Right atrium auricular region (tissue), 2 donors: ENCODE data around the gene TMCC3. TPM values are rescaled to one million over a fixed set of nuclear protein-coding genes. Genes with fewer than 3 reads are reported as not detected.

ENCODE experiments used
- DNase-seq: peaks from one replicate; pipeline ENCODE4 v3.0.0-alpha.2; 2019; ENCODE audit warnings: low spot score
- H3K27ac ChIP-seq, 2 donors: fragments of 200-600 bp; sonication (generic); 1 replicate in 1 of 2; 2 replicates in 1 of 2; pipeline ENCODE4 v1.5.1; 2016 to 2019
- H3K27me3 ChIP-seq, 2 donors: fragments of 200-600 bp; sonication (generic); one replicate each; pipeline versions ENCODE4 v1.5.1 to v1.6.0; 2017 to 2019
- H3K36me3 ChIP-seq: fragments of 200-600 bp; sonication (generic); one replicate; pipeline ENCODE4 v1.5.1; 2016
- H3K4me1 ChIP-seq, 2 donors: fragments of 200-600 bp; sonication (generic); one replicate each; pipeline versions ENCODE4 v1.5.1 to v1.6.0; 2017 to 2019
- H3K4me3 ChIP-seq, 2 donors: fragments of 200-600 bp; sonication (generic); 1 replicate in 1 of 2; 2 replicates in 1 of 2; pipeline ENCODE4 v1.5.1; 2017 to 2019; ENCODE audit warnings: mild to moderate bottlenecking in 1 of 2, moderate library complexity in 1 of 2
- H3K9me3 ChIP-seq, 2 donors: fragments of 200-600 bp; sonication (generic); one replicate each; pipeline ENCODE4 v1.5.1; 2019
- total RNA-seq, 2 donors: library from RNA; depleted of rRNA; stranded (reverse); fragments of >200 nt; gene quantifications; one replicate each; pipeline ENCODE4 v1.1.0, GENCODE V29; 2016
- TF ChIP-seq, protein P1 (sequence below), 2 donors: fragments of 200-600 bp; sonication (generic); IDR thresholded peaks; one replicate each; pipeline ENCODE4 v1.5.1; 2019; ENCODE audit warnings: antibody characterized with exemption in 2 of 2

Gene TMCC3
- total RNA-seq, 2 donors from 2014 or later = 4.4 to 4.7 TPM

GRCh38 chr12:94638521-94638920 is 11.8 kb downstream of the TMCC3 start:
- TF ChIP-seq, protein P1, sequence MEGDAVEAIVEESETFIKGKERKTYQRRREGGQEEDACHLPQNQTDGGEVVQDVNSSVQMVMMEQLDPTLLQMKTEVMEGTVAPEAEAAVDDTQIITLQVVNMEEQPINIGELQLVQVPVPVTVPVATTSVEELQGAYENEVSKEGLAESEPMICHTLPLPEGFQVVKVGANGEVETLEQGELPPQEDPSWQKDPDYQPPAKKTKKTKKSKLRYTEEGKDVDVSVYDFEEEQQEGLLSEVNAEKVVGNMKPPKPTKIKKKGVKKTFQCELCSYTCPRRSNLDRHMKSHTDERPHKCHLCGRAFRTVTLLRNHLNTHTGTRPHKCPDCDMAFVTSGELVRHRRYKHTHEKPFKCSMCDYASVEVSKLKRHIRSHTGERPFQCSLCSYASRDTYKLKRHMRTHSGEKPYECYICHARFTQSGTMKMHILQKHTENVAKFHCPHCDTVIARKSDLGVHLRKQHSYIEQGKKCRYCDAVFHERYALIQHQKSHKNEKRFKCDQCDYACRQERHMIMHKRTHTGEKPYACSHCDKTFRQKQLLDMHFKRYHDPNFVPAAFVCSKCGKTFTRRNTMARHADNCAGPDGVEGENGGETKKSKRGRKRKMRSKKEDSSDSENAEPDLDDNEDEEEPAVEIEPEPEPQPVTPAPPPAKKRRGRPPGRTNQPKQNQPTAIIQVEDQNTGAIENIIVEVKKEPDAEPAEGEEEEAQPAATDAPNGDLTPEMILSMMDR (IDR thresholded peaks at IDR 0.05) = no peak
- H3K4me1 ChIP-seq = no peaks in the 10 kb centered on the region
- H3K36me3 ChIP-seq = no peaks in the 10 kb centered on the region
- no peaks in the 10 kb centered on the region for H3K27me3 ChIP-seq
- no peak overlapping the region for H3K27ac ChIP-seq
- no peak for DNase-seq
- no peak overlapping the region for H3K4me3 ChIP-seq
- H3K9me3 ChIP-seq = no peaks in the 10 kb centered on the region

DNA sequence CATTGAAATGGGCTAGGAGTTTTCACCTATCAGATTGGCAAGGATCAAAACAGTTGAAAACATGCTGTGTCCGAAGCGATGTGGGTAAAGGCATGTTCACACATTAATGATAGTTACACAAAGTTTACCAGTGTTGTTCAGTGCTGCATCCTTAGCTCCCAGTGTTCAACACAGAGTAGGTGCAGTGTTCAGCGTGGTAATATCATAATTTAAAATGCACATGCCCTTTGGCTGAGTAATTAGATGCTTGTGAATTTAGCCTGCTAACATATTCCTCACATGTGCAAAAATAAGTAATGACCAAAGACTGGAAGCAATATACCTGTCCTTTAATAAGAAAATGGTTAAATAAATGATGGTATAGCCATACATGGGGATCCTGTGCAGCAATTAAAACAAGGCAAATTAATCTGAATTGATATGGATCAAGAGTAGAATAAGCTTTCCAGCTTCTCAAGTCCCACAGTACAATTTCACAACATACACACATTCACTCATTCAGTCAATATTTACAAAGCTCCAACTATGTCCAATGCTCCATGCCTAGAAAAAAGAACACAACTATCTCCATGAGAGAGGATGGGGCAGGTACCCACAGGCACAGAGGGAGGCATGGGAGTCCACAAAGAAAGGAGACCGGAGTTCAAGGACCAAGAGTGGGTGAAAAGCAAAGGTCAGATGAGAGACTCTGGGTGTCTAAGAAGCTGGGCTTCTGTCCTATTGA is 12.8 kb downstream of the TMCC3 start:
- no peak for DNase-seq
- TF ChIP-seq, protein P1 (IDR thresholded peaks at IDR 0.05) = no peak
- no peaks in the 10 kb centered on the region for H3K36me3 ChIP-seq
- no peak overlapping the region for H3K27ac ChIP-seq
- H3K9me3 ChIP-seq = no peaks in the 10 kb centered on the region
- H3K4me3 ChIP-seq = no peak overlapping the region
- H3K27me3 ChIP-seq = no peaks in the 10 kb centered on the region
- H3K4me1 ChIP-seq = no peaks in the 10 kb centered on the region

DNA sequence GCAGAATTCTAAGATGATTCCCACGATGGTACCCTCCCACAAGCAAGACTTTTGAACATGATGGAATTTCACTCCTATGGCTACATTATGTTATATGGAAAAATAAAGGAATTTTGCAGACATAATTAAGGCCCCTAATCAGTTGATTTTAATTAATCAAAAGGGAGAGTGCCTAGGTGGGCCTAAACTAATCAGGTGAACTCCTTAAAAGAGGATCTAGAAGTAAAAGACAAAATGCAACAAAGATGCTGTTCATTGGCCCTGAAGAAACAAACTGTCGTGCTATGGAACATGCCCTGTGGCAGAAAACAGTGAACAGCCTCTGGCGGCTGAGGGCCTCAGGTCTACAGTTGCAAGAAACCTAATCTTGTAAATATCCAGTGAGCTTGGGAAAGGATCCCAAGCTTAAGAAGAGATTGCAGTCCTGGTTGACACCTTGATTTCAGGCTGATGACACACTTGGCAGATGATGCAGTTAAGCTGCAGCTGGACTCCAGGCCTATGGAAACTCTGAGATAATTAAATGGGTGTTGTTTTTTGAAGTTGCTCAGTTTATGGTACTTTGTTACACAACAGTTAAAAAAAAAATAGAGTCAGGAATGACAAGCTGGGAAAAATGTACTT is 13.8 kb downstream of the TMCC3 start:
- TF ChIP-seq, protein P1 (IDR thresholded peaks at IDR 0.05) = no peak
- no peak overlapping the region for H3K27ac ChIP-seq
- H3K4me1 ChIP-seq = no peaks in the 10 kb centered on the region
- DNase-seq = no peak
- H3K27me3 ChIP-seq = no peaks in the 10 kb centered on the region
- H3K36me3 ChIP-seq = no peaks in the 10 kb centered on the region
- H3K9me3 ChIP-seq = no peaks in the 10 kb centered on the region
- no peak overlapping the region for H3K4me3 ChIP-seq

- Histone ChIP-seq H3K27ac (no peak overlapping the region), H3K4me1 (no peaks in the 10 kb centered on the region), H3K9me3 (no peaks in the 10 kb centered on the region), H3K27me3 (no peaks in the 10 kb centered on the region), H3K4me3 (no peak overlapping the region), H3K36me3 (no peaks in the 10 kb centered on the region)
- DNase-seq = no peak
- TF ChIP-seq, protein P1 (IDR thresholded peaks at IDR 0.05) = no peak
These were observed 15.6 kb downstream of the TMCC3 start for GRCh38 chr12:94634717-94635116.

DNA sequence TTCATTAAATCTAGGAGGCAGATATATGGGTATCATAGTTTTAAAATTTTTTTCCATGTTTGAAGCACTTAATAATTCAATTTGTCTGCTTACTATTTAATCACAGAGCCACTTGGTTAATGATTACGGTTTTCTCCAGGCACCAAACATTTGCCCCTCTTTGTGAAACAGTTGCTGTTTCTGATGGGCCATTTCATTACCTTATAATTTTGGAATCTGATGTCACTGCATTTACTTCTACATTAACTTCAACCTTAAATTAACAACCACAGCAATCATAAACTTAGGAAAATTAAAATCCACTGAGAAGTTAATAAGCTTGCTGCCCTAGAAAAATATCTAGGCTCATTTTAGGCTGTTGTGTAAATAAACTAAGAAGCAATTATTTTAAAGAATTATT is 17.0 kb downstream of the TMCC3 start:
- TF ChIP-seq, protein P1 (IDR thresholded peaks at IDR 0.05) = no peak
- Histone ChIP-seq H3K4me1 (no peaks in the 10 kb centered on the region), H3K27ac (no peak overlapping the region), H3K36me3 (no peaks in the 10 kb centered on the region), H3K27me3 (no peaks in the 10 kb centered on the region), H3K4me3 (no peak overlapping the region), H3K9me3 (no peaks in the 10 kb centered on the region)
- no peak for DNase-seq
